ENCODE results near the gene TPPP2.

The TPPP2 gene

DNA sequence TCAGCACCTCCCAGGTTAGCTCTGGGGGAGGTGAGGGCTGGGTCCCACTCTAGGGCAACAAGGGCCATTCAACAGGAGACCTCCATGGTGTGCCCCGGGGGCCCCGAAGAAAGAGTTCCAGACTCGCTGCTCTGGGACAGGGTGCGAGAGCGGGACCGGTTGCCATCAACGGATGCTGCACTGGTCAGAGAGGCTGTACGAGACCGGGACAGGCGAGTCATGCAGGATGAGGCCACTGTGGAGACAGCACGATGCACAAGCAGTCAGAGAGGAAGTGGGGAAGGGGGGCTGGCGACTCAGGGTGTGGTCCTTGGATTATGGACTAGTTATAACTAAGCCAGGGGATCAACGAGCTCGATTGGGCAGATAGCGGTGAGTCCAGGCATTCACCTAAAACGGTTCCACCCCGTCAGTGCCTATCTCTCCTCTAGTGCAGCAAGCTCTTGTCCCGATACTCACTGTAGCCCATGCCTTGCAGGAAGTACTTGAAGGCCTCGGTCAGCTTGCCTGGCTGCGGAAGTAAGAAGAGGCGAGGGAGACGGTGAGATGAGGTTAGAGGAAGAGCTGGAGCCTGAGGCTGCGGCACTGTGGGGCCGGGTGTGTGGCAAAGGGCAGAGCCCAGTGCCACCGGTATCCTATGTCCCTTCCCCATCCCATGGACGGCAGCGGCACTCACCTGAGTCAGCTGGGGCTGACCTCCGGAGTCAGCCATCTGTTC lies 12.3 kb upstream of the TPPP2 start:
- DNase-seq: no peak

DNA sequence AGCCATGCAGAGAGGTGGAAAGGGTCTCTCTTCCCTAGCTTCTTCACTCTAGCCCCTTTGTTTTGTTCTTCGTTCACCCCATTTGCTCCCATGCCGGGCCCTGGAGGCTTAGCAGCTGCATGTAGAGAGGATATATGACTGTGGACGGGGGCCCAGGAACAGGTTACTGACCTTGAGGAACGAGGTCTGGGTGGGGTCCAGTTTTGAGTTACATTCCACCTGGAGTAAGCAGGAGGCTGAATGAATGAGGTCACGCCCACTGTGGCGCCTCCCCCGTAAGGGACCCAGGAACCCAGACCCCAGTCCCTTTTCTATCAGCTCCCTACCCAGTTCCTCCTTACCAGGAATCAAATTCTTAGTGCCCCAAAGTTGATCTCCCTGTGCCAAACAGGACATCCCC lies 11.7 kb upstream of the TPPP2 start:
- no peak for DNase-seq

GRCh38 chr14:21018781-21019180 lies 11.2 kb upstream of the TPPP2 start:
- DNase-seq: no peak

DNA sequence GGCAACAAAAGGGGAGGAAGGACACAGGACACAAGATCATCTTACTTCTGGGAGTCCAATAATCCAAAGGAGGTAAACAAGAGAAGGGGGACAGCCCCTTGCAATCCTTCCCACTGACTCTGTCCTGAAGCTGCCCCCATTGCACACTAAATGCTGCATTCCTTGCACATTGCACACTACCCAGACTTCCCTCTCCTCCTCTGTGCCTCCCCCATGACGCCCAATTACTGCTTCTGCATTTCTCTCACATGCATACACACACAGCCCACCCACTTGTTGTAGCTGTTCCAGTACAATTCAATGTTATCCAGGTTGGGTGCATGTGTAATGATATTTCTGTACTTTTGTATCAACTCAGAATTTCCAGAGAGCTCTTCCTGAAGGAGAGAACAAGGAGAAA lies 10.7 kb upstream of the TPPP2 start:
- DNase-seq: peak; percentile 70

GRCh38 chr14:21020977-21021545 lies 9.0 kb upstream of the TPPP2 start:
- DNase-seq: no peak

DNA sequence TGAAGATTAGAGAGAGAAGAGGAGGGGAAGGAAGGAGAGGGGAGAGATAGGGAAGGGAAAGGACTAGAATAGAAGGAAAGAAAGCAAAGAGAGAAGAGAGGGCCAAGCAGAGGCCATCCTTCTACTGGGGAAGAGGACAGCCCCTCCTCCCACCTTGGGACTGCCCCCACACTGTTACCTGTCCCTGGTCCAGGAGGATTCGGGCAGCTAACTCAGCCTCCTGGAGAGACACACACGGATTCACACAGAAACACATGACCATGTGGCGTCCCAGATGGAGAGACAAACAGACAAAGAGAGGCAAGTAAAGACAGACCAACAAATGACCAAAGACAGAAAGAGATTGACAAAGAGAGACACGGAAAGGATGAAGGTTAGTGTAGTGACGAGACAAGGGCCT lies 7.3 kb upstream of the TPPP2 start:
- DNase-seq: no peak

GRCh38 chr14:21023174-21023573 lies 6.8 kb upstream of the TPPP2 start:
- no peak for DNase-seq

- no peak for DNase-seq
Observed at GRCh38 chr14:21023817-21024584, 6.0 kb upstream of the TPPP2 start.

- peak; percentile 36 for DNase-seq
Observed at GRCh38 chr14:21024585-21025370, 5.2 kb upstream of the TPPP2 start, which contains the start of gene NDRG2. TSS of gene NDRG2 (minus strand) at chr14:21025061. CDS start at chr14:21023315, 1,746 bp downstream.

DNA sequence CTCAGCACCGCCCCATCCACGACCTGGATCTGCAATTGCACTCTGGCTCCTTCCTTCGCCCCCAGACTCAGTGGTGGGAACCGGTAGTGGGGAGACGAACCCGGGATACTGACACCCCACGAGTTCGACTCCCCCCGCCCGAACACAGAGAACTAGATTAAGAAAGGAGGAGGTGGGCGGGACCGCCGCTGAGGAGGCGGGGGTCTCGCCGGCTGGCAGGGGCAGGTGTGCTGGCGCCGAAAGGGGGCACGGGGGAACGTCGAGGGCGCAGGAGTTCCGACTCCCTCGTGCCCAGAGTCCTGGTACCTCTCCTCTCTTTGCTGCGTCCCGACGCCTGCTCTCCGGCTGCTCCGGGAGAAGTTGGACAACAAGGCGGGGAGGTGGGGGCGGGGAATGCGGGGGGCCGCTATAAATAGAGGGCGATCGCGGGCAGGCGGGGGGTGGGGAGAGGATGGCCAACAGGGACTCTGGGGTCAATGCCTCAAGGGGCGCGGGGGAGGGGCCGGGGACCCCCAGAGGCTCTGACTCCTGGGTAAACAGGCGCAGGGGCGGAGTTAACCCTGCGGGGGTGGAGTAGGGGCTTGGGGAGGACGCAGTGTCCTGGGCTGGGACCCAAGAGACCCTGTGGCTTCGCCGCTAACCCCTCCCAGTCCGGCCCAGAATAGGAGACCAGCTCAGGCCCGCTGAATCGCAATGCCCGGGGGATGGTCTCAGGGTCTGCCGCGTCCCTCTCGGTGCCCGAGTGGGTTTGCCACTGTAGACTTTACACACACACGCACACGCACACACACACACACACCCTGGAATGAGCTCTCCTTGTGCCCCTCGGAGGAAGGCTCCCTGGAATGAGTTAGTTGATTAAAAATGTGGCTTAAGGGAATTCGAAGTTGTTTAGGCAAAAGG lies 4.4 kb upstream of the TPPP2 start:
- no peak for DNase-seq

GRCh38 chr14:21026274-21026987 lies 3.6 kb upstream of the TPPP2 start:
- no peak for DNase-seq

DNA sequence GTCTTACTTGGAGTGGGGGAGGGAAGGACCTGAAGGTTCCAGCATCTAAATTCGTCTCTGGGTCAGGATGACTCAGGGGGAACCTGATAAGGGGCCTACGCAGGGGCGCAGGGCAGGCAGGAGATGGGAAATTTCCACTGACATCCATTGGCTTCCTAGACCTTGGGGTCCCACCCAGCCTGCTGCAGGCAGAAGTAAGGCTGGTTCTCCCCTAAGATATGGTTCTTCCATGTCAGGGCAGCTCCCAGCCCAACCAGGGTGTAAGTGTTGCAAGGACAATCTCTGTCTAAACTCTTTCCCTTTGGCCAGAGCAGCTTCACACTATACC lies 3.1 kb upstream of the TPPP2 start:
- DNase-seq: no peak

DNA sequence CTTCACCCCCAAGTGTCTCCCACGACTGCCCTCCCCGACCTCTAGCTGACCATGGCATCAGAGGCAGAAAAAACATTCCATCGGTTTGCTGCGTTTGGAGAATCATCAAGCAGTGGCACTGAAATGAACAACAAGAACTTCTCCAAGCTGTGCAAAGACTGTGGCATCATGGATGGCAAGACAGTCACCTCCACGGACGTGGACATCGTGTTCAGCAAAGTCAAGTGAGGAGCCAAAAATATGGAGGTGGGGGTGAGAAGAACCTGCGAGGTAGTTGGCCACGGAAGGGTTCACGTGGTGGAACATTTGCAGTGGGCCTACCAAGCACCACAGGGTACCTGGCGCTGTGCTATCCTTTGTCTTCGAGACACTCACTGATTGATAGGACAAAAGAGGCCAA lies 514 bp downstream of the TPPP2 start:
- DNase-seq: no peak

- no peak for DNase-seq
Observed at GRCh38 chr14:21032326-21033132, 2.5 kb downstream of the TPPP2 start.

DNA sequence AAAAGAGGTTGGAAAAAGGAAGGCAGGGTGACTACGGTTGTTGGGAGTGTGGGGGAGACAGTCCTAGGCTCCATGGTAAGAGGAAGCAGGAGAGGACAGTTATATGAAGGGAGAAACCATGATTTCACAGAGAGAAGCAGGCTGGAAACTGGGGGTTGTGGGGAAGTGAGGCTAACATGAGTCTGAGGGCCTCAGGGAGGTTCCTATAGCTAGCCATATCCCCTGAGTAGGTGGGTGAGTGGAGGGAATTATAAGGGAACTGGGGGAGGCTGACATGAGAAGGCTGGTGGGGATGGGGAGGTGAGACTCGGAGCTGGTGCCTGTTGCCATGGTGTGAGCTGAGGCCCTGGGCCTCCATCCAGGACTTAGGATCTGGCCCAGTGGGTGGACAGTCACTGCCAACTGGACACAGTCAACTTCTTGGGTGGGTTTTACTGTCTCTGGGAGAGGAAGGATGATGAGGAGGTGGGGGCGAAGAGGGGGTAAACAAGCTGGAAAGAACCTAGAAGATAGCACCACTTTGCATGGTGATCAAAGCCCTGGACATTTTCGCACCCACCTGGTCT lies 3.2 kb downstream of the TPPP2 start:
- DNase-seq: no peak

DNA sequence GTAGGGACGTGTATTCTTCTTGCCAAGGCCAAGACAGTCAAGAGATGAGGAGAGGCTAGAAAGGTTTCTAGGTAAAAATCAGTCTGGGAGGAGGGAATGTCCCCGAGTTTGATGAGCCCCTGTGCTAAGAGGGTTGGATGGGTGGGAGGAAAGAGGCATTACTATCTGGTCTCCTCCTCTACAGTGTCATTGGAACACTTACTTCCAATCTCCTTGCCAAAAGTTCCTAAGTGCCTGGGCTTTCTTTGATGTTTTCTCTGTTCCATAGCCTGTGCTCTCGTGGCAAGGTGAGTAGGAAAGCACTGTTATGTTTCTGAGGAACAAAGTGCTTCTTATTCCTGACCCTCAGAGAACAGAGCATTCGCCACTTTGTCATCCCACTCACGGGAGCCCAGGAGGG lies 4.7 kb downstream of the TPPP2 start, which contains the start of gene RNASE13:
Gene RNASE13 (minus strand): TSS at position 101 of the 400 bp plus-strand sequence. CDS start 519 bp downstream, outside the sequence.
- no peak for DNase-seq

- no peak for DNase-seq
Observed at GRCh38 chr14:21036751-21037150, 6.7 kb downstream of the TPPP2 start.

- DNase-seq: no peak
Observed at GRCh38 chr14:21037156-21037555, 7.1 kb downstream of the TPPP2 start.

DNA sequence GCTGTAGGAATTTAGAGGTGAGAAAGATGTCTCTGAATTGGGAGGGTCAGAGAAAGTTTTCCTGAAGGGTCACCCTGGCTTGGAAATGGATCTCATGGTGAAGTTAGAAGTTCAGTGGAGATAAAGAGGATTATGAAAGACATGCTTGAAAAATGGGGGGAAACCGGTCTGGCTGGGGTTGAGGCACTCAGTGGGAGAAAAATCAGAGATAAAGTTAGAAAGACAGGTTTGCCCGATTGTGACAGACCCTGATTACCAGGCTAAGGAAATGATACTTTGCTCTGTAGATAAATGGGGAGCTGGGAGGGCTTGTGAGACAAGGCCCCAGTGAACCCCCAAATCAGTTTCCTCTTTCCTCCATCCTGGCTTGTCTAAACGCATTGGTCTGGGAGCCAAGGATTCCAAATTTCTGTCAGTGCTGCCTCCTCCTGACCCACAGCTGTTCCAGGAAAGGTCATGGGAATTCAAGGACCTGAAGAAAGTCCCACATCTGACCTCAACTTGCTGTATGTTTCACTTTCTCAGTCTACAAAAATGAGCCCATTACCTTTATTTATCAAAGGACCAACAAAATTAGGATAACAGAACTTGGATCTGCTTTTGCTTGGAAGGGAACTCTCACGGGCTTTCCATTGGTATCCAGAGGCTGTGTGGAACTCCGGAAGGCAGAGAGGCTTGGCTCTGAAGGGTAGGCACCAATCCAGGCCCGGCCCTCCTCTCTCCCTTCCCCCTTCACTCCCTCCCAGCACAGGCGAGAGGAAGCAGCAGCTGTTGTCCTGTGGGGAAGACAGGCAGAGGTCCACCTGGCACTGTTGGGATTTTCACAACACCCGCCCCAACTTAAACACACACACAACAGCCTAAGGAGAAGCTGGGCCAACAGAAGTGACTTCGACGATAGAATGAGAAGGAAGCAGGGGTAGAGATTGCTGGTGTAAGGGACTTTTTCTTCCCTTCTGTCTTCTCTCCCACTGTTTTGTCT lies 8.7 kb downstream of the TPPP2 start:
- DNase-seq: peak; percentile 24

Measured in fibroblast of skin of right biceps (primary cell).